ENCODE measurements around the gene LY86. TPM values are rescaled to one million over a fixed set of nuclear protein-coding genes. Genes with fewer than 3 reads are reported as not detected.

The LY86 gene
- polyA plus RNA-seq, 1 of the 3 experiments (the other 2 are of a cell fraction): not detected

GRCh38 chr6:6610031-6610591 lies 21.6 kb downstream of the LY86 start:
- 43% methylated on average over 10 of the region's 10 CpGs for WGBS (ENCODE audit: low lambda C conversion rate)

DNA sequence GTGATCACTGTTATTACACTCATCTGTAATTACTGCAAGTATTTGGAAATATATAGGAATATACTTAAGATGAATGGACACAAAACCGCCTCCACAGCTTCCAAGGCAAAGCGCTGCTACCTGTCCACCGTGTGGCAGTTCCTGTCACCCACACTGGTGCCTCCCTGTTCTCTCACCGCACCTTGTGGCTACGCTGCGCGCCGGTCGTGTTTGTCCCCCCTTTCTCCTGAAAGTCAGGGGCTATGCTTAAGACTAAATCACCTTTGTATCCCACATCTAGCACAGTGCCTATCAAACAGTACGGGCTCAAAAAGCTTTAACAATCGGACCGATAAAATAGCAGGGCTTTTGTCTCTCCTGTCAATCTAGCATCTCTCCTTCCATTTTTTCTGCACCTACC lies 23.0 kb downstream of the LY86 start:
- Histone ChIP-seq H3K79me2 (ENCODE audit: insufficient read depth) (no peaks in the 10 kb centered on the region), H3K9me2 (no peaks in the 10 kb centered on the region), H3K4me1 (ENCODE audit: control insufficient read depth in 1 of 2, insufficient read depth in 2 of 2, low read depth in 1 of 2, low read length in 1 of 2) (no peaks in the 10 kb centered on the region), H3K27me3 (ENCODE audit: insufficient read depth) (no peaks in the 10 kb centered on the region), H3F3A (replicated peaks; ENCODE audit: insufficient read depth) (no peaks in the 10 kb centered on the region), H3K36me3 (replicated peaks in 1 of 2; ENCODE audit: control insufficient read depth in 1 of 2, insufficient read depth in 2 of 2, low read length in 1 of 2) (no peaks in the 10 kb centered on the region), H3K4me2 (no peak overlapping the region), H3K27ac (ENCODE audit: low read depth in 2 of 2, low read length in 1 of 2) (no peak overlapping the region), H2AFZ (ENCODE audit: low read depth) (no peak overlapping the region), H3K9me3 (no peaks in the 10 kb centered on the region), H3K9ac (no peak overlapping the region), H4K20me1 (ENCODE audit: insufficient read depth) (no peaks in the 10 kb centered on the region), H3K4me3 (ENCODE audit: low read depth in 2 of 2, low read length in 1 of 2) (no peak overlapping the region)
- DNase-seq: no peak
- ChIA-PET POLR2A (no interaction called here), CTCF (interaction anchor here (1.3 kb wide), 1 partner anchor 64 kb away, joined by 4 read pairs; no protein-coding TSS in a partner anchor)
- WGBS (ENCODE audit: low lambda C conversion rate): 53% methylated on average over 12 of the region's 12 CpGs
- TF ChIP-seq EP300 (IDR thresholded peaks at IDR 0.05; ENCODE audit: borderline replicate concordance in 1 of 2, low read depth in 1 of 2, low read length in 1 of 2) (no peak), NFIC (IDR thresholded peaks at IDR 0.05; ENCODE audit: borderline replicate concordance) (no peak), ZBTB33 (IDR thresholded peaks at IDR 0.05; ENCODE audit: borderline replicate concordance, low read depth) (no peak), SIN3A (IDR thresholded peaks at IDR 0.05; ENCODE audit: borderline replicate concordance, low read depth, low read length) (no peak), IRF3 (IDR thresholded peaks at IDR 0.05; ENCODE audit: low read depth, low read length) (no peak), POLR2AphosphoS5 (IDR thresholded peaks at IDR 0.05; ENCODE audit: low read depth, low read length) (no peak), EZH2phosphoT487 (IDR thresholded peaks at IDR 0.05; ENCODE audit: borderline replicate concordance, low read depth) (no peak), CTCF (IDR thresholded peaks at IDR 0.05) (no peak), JUND (IDR thresholded peaks at IDR 0.05) (no peak)

More at GRCh38 chr6:6610031-6610591, 21.6 kb downstream of the LY86 start:
- Histone ChIP-seq H3K79me2 (ENCODE audit: insufficient read depth) (no peaks in the 10 kb centered on the region), H3K4me3 (ENCODE audit: low read depth in 2 of 2, low read length in 1 of 2) (no peak overlapping the region), H3K4me2 (no peak overlapping the region), H3K9me2 (no peaks in the 10 kb centered on the region), H4K20me1 (ENCODE audit: insufficient read depth) (no peaks in the 10 kb centered on the region), H3K27ac (ENCODE audit: low read depth in 2 of 2, low read length in 1 of 2) (no peak overlapping the region), H3K27me3 (ENCODE audit: insufficient read depth) (no peaks in the 10 kb centered on the region), H2AFZ (ENCODE audit: low read depth) (no peak overlapping the region), H3K4me1 (ENCODE audit: control insufficient read depth in 1 of 2, insufficient read depth in 2 of 2, low read depth in 1 of 2, low read length in 1 of 2) (no peaks in the 10 kb centered on the region), H3K9me3 (no peaks in the 10 kb centered on the region), H3F3A (replicated peaks; ENCODE audit: insufficient read depth) (no peaks in the 10 kb centered on the region), H3K9ac (no peak overlapping the region), H3K36me3 (replicated peaks in 1 of 2; ENCODE audit: control insufficient read depth in 1 of 2, insufficient read depth in 2 of 2, low read length in 1 of 2) (no peaks in the 10 kb centered on the region)
- TF ChIP-seq, protein P1, sequence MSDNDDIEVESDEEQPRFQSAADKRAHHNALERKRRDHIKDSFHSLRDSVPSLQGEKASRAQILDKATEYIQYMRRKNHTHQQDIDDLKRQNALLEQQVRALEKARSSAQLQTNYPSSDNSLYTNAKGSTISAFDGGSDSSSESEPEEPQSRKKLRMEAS (IDR thresholded peaks at IDR 0.05; ENCODE audit: low read depth): no peak
- TF ChIP-seq CTCF (IDR thresholded peaks at IDR 0.05) (no peak), NFIC (IDR thresholded peaks at IDR 0.05; ENCODE audit: borderline replicate concordance) (no peak), ELF1 (IDR thresholded peaks at IDR 0.05) (no peak), TCF12 (IDR thresholded peaks at IDR 0.05) (no peak), USF1 (IDR thresholded peaks at IDR 0.05; ENCODE audit: borderline replicate concordance, low read depth) (no peak), RAD21 (IDR thresholded peaks at IDR 0.05; ENCODE audit: low read length) (no peak), JUND (IDR thresholded peaks at IDR 0.05) (no peak), SMC3 (IDR thresholded peaks at IDR 0.05; ENCODE audit: low read depth, low read length) (no peak), FOSL2 (IDR thresholded peaks at IDR 0.05; ENCODE audit: borderline replicate concordance, low read depth) (no peak), CHD2 (IDR thresholded peaks at IDR 0.05; ENCODE audit: low read length, partially characterized antibody) (no peak), MEF2A (IDR thresholded peaks at IDR 0.05; ENCODE audit: borderline replicate concordance, low read depth) (no peak)
- CTCF ChIA-PET: no interaction called here
- no peak for DNase-seq
- POLR2A ChIA-PET: no interaction called here
